PC-3 (cell line): ENCODE results near the gene FMNL2. TPM values are rescaled to one million over a fixed set of nuclear protein-coding genes. Genes with fewer than 3 reads are reported as not detected.

ENCODE experiments used
- ATAC-seq: fragments of 200-7000 bp; cut with Tn5 transposase; 2 replicates; pipeline ENCODE4 v1.9.1; 2020; ENCODE audit warnings: mild to moderate bottlenecking, moderate library complexity
- BruUV-seq: library from RNA; stranded (reverse); fragments of 400-500 nt; replicated peaks from 2 replicates; lab custom pipeline; 2021; lab: Mats Ljungman, UMichigan
- CTCF ChIA-PET: fragments of 300-600 bp; sonication (Branson Sonifier 250); formaldehyde crosslinking; loops from one replicate; lab custom pipeline; 2022; ENCODE audit warnings: antibody characterized with exemption; lab: Charles Lee
- POLR2A ChIA-PET: fragments of 300-600 bp; sonication (Branson Sonifier 250); formaldehyde crosslinking; loops from one replicate; lab custom pipeline; 2022; ENCODE audit warnings: antibody characterized with exemption; ENCODE audit not compliant: unreplicated experiment; lab: Charles Lee
- DNase-seq: peaks from one replicate; pipeline ENCODE4 v3.0.0-alpha.2; 2015
- H2AFZ ChIP-seq: fragments of 300-600 bp; sonication (generic); 2 replicates; pipeline ENCODE4 v1.6.0; 2016; ENCODE audit warnings: antibody characterized with exemption, low read length
- H3F3A ChIP-seq: fragments of 300-600 bp; sonication (generic); one replicate; pipeline ENCODE4 v1.6.0; 2017; ENCODE audit warnings: antibody characterized with exemption, low read length, control low read depth, mild to moderate bottlenecking; ENCODE audit not compliant: unreplicated experiment
- H3K27ac ChIP-seq: fragments of 300-600 bp; sonication (generic); 2 replicates; pipeline ENCODE4 v1.5.1; 2016; ENCODE audit warnings: mild to moderate bottlenecking, low read length
- H3K27me3 ChIP-seq: fragments of 300-600 bp; sonication (generic); 2 replicates; pipeline ENCODE4 v1.6.1; 2016; ENCODE audit warnings: low read length, mixed read lengths
- H3K36me3 ChIP-seq: fragments of 300-600 bp; sonication (generic); 2 replicates; pipeline ENCODE4 v1.6.1; 2016; ENCODE audit warnings: low read depth, mixed run types, low read length, mixed read lengths
- H3K4me1 ChIP-seq: fragments of 300-600 bp; sonication (generic); 2 replicates; pipeline ENCODE4 v1.5.1; 2016; ENCODE audit warnings: low read length; ENCODE audit not compliant: insufficient read depth
- H3K4me2 ChIP-seq: fragments of 300-600 bp; sonication (generic); 2 replicates; pipeline ENCODE4 v1.6.0; 2016; ENCODE audit warnings: low read length
- H3K4me3 ChIP-seq: fragments of 300-600 bp; sonication (generic); 2 replicates; pipeline ENCODE4 v1.5.1; 2016; ENCODE audit warnings: mild to moderate bottlenecking, low read length, mixed read lengths
- H3K79me2 ChIP-seq: fragments of 300-600 bp; sonication (generic); 2 replicates; pipeline ENCODE4 v1.6.1; 2017; ENCODE audit warnings: low read length, mixed read lengths
- H3K9ac ChIP-seq: fragments of 300-600 bp; sonication (generic); 2 replicates; pipeline ENCODE4 v1.6.0; 2016; ENCODE audit warnings: mild to moderate bottlenecking, low read length
- H3K9me2 ChIP-seq: fragments of 300-600 bp; sonication (generic); replicated peaks from 2 replicates; pipeline ENCODE4 v1.6.1; 2016; ENCODE audit warnings: mixed run types, low read length, mixed read lengths
- H3K9me3 ChIP-seq: fragments of 300-600 bp; sonication (generic); 2 replicates; pipeline ENCODE4 v1.6.1; 2016; ENCODE audit warnings: low read length, mixed read lengths
- H4K20me1 ChIP-seq: fragments of 300-600 bp; sonication (generic); 2 replicates; pipeline ENCODE4 v1.6.1; 2016; ENCODE audit warnings: low read length, mixed read lengths
- EZH2 ChIP-seq: fragments of 300-600 bp; sonication (generic); IDR thresholded peaks from one replicate; pipeline ENCODE4 v1.6.1; 2017; ENCODE audit warnings: antibody characterized with exemption, mild to moderate bottlenecking, low read length; ENCODE audit not compliant: unreplicated experiment
- EZH2phosphoT487 ChIP-seq: fragments of 300-600 bp; sonication (generic); IDR thresholded peaks from 2 replicates; pipeline ENCODE4 v1.6.1; 2018; ENCODE audit warnings: mild to moderate bottlenecking, antibody characterized with exemption, low read length, borderline replicate concordance
- intact Hi-C: fragments of 100-400 bp; cut with micrococcal nuclease; formaldehyde crosslinking; loops from 2 replicates; pipeline ENCODE4 v1.9.0; 2023
- total RNA-seq: library from RNA; depleted of rRNA; stranded (reverse); fragments of >200 nt; gene quantifications from 2 replicates; pipeline ENCODE4 v1.2.3, GENCODE V29; 2014
- TF ChIP-seq, protein P1 (sequence below): fragments of 300-600 bp; sonication (generic); conservative IDR thresholded peaks from 2 replicates; pipeline ENCODE4 v1.5.1; 2017; ENCODE audit warnings: antibody characterized with exemption, low read depth, mild to moderate bottlenecking, low read length

The FMNL2 gene
- total RNA-seq, 1 experiment from 2014 or later: 15.8 TPM

DNA sequence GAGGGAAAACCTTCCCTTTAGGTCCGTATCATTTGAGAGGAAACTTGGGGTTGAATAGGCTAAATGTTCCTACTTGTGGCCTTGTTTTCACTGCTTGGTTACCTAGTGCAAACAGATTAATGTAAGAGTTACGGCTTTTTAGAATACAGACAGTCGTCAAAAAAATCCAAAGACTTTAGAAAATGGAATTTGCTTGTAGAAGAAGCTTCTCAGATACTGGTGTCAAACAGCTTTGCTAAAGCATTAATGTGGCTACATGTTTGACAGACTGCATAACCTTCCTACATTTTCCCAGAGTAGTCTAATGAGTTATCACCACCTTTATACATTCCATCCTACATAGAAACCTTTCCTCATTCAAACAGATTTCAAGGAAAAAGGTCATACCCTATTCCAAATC lies 114.6 kb downstream of the FMNL2 start:
- peaks cover 7% of the 10 kb centered on the region for H3F3A ChIP-seq
- no peak overlapping the region for H3K27ac ChIP-seq
- H3K4me2 ChIP-seq: no peak overlapping the region
- H4K20me1 ChIP-seq: no peaks in the 10 kb centered on the region
- ChIA-PET CTCF (no interaction called here), POLR2A (no interaction called here)
- intact Hi-C loops: loop anchor here (10.0 kb wide), 1 partner anchor 115 kb away; the partner anchor contains the start of gene FMNL2
- no peaks in the 10 kb centered on the region for H3K36me3 ChIP-seq
- ATAC-seq: no peak
- no peaks in the 10 kb centered on the region for H3K27me3 ChIP-seq
- H3K4me1 ChIP-seq: peaks cover 23% of the 10 kb centered on the region
- no peak for DNase-seq
- no peaks in the 10 kb centered on the region for H3K9me3 ChIP-seq
- H3K9ac ChIP-seq: no peak overlapping the region
- no peak overlapping the region for H2AFZ ChIP-seq
- no peaks in the 10 kb centered on the region for H3K9me2 ChIP-seq
- TF ChIP-seq, protein P1, sequence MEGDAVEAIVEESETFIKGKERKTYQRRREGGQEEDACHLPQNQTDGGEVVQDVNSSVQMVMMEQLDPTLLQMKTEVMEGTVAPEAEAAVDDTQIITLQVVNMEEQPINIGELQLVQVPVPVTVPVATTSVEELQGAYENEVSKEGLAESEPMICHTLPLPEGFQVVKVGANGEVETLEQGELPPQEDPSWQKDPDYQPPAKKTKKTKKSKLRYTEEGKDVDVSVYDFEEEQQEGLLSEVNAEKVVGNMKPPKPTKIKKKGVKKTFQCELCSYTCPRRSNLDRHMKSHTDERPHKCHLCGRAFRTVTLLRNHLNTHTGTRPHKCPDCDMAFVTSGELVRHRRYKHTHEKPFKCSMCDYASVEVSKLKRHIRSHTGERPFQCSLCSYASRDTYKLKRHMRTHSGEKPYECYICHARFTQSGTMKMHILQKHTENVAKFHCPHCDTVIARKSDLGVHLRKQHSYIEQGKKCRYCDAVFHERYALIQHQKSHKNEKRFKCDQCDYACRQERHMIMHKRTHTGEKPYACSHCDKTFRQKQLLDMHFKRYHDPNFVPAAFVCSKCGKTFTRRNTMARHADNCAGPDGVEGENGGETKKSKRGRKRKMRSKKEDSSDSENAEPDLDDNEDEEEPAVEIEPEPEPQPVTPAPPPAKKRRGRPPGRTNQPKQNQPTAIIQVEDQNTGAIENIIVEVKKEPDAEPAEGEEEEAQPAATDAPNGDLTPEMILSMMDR: no peak
- TF ChIP-seq EZH2 (no peak), EZH2phosphoT487 (no peak)
- no TSS peak for BruUV-seq
- peaks cover 32% of the 10 kb centered on the region for H3K79me2 ChIP-seq
- no peak overlapping the region for H3K4me3 ChIP-seq

DNA sequence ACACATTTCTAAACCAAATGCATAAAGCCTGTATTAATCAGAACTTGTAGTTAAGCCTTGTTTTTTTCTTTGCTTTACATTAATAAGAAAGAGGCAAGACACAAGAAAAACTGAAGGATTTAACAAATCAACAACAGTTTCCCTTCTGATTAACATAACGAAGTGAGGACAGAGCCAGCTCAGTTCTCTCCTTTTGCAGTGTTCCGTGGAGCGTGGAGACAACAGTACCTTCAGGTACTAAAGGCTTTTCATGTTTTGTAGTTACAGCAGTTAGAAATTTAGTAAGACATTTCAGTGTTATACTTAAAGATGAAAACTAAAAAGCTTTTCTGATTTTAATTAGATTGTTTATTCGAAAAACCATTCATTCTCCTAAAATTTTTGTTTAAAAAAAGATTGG lies 115.2 kb downstream of the FMNL2 start:
- H3K9me2 ChIP-seq: no peaks in the 10 kb centered on the region
- no peak overlapping the region for H3K27ac ChIP-seq
- TF ChIP-seq EZH2phosphoT487 (no peak), EZH2 (no peak)
- TF ChIP-seq, protein P1: no peak
- BruUV-seq: no TSS peak
- POLR2A ChIA-PET: no interaction called here
- no peaks in the 10 kb centered on the region for H3K9me3 ChIP-seq
- H3F3A ChIP-seq: peaks cover 7% of the 10 kb centered on the region
- no peak overlapping the region for H3K4me3 ChIP-seq
- peaks cover 21% of the 10 kb centered on the region for H3K4me1 ChIP-seq
- no peak overlapping the region for H3K4me2 ChIP-seq
- no peak overlapping the region for H3K9ac ChIP-seq
- CTCF ChIA-PET: no interaction called here
- no peak overlapping the region for H2AFZ ChIP-seq
- no peaks in the 10 kb centered on the region for H3K36me3 ChIP-seq
- H3K27me3 ChIP-seq: no peaks in the 10 kb centered on the region
- DNase-seq: no peak
- peaks cover 32% of the 10 kb centered on the region for H3K79me2 ChIP-seq
- intact Hi-C loops: no loop called here
- no peak for ATAC-seq
- no peaks in the 10 kb centered on the region for H4K20me1 ChIP-seq

DNA sequence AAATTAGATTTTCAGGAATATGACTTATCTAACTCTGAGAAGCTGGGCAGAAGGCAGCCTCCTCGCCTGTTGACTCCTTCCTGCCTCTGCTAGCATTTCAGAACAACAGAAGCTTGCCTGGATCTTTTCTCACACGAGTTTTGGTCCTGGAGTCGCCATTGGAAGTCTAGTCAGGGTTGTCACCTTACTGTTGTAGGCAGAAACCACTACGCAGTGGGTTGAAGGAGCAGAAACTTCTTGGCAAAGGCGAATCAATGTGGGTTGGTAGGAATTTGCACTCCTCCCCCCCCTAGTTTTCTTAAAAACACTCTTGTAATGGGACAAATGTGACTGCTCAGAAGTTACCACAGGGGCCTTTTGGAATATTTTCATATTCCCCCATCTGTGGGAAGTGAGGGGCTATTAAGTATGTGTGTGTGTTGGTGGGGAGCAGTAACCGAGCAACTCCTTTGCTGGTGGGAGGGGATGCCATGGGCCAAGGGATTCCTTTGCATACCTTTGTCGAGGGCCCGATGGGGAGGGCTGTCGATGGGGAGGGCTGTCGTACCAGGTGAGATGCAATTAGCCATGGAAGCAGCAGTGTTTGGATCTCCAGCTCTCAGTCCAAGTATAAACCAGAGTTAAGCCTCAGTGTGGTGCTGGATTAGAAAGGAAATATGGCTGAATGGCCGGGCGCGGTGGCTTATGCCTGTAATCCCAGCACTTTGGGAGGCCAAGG lies 117.4 kb downstream of the FMNL2 start:
- Histone ChIP-seq H3K4me2 (no peak overlapping the region), H3K36me3 (no peaks in the 10 kb centered on the region), H3K9me2 (no peaks in the 10 kb centered on the region), H3K4me3 (no peak overlapping the region), H3K9me3 (no peaks in the 10 kb centered on the region), H3K27ac (no peak overlapping the region), H2AFZ (no peak overlapping the region), H3K4me1 (peaks cover 4% of the 10 kb centered on the region; the same call in 1 of the 2 replicates), H3K9ac (no peak overlapping the region), H4K20me1 (no peaks in the 10 kb centered on the region), H3K27me3 (no peaks in the 10 kb centered on the region), H3F3A (no peaks in the 10 kb centered on the region), H3K79me2 (peaks cover 25% of the 10 kb centered on the region)
- DNase-seq: no peak
- intact Hi-C loops: no loop called here
- BruUV-seq: no TSS peak
- POLR2A ChIA-PET: no interaction called here
- CTCF ChIA-PET: no interaction called here
- ATAC-seq: no peak
- TF ChIP-seq, protein P1: no peak
- TF ChIP-seq EZH2phosphoT487 (no peak), EZH2 (no peak)
